ENCODE data around the gene PHACTR4. TPM values are rescaled to one million over a fixed set of nuclear protein-coding genes. Genes with fewer than 3 reads are reported as not detected.

The PHACTR4 gene
- total and polyA plus RNA-seq, 2 of the 8 experiments (the other 6 are each of a cell fraction or from before 2014, with no cell fraction given): 23.7 to 57.8 TPM

GRCh38 chr1:28329395-28330153 is 40.0 kb upstream of the PHACTR4 start (continued):
- no peak for TF ChIP-seq CREB1 (IDR thresholded peaks at IDR 0.05)
- no peak for TF ChIP-seq CBX8 (IDR thresholded peaks at IDR 0.05; ENCODE audit: borderline replicate concordance, low read depth, low read length)
- TF ChIP-seq MAFK (IDR thresholded peaks at IDR 0.05; ENCODE audit: low read depth, low read length): no peak
- no peak for TF ChIP-seq ASH2L (IDR thresholded peaks at IDR 0.05; ENCODE audit: low read length)
- 0 out of 2 replicates have a peak, but pooled peaks have one; percentile 42 for TF ChIP-seq RBBP5 (IDR thresholded peaks at IDR 0.05; ENCODE audit: borderline replicate concordance, low read depth, low read length)
- TF ChIP-seq CTCF (IDR thresholded peaks at IDR 0.05; ENCODE audit: control extremely low read depth in 1 of 3, insufficient read depth in 1 of 3, low read depth in 1 of 3, low read length in 3 of 3): peak in 2 of 3 experiments; percentile 6 to 22; a peak in 2 of 4 replicates
- TF ChIP-seq EP300 (IDR thresholded peaks at IDR 0.05; ENCODE audit: borderline replicate concordance in 1 of 2, low read depth in 2 of 2, low read length in 2 of 2): no peak

Measured in H1 (cell line).